SK-N-SH (cell line): Measurements from ENCODE around the gene NTM. TPM values are rescaled to one million over a fixed set of nuclear protein-coding genes. Genes with fewer than 3 reads are reported as not detected.

Experiments used
- CTCF ChIA-PET: fragments of 300-600, 350-600 bp; formaldehyde crosslinking; extraction: SDS; loops from one replicate; lab custom pipeline; 2021; lab: Yijun Ruan, JAX
- POLR2A ChIA-PET: fragments of 350-600 bp; sonication (Branson Sonifier 250); formaldehyde crosslinking; extraction: SDS; loops from one replicate; lab custom pipeline; 2020; ENCODE audit warnings: antibody characterized with exemption, inconsistent platforms; lab: Yijun Ruan, JAX
- DNase-seq: peaks from one replicate; pipeline ENCODE4 v3.0.0; 2012
- H2AFZ ChIP-seq: fragments of 200-600 bp; sonication (generic); 2 replicates; pipeline ENCODE4 v1.8.1; 2016; ENCODE audit warnings: antibody characterized with exemption, mild to moderate bottlenecking, low read depth
- H3F3A ChIP-seq: fragments of 200-600 bp; sonication (generic); replicated peaks from 2 replicates; pipeline ENCODE3; 2016; ENCODE audit warnings: antibody characterized with exemption, mild to moderate bottlenecking; ENCODE audit not compliant: insufficient read depth
- H3K27ac ChIP-seq, 2 experiments: fragments of 200-500 bp in 1 of 2; fragments of 200-600 bp in 1 of 2; sonication (Bioruptor generic) in 1 of 2; sonication (generic), shearing (Covaris generic) in 1 of 2; 2 replicates each; pipeline versions ENCODE4 v1.5.1 to v1.6.1; 2014 to 2016; ENCODE audit warnings: low read depth in 2 of 2, inconsistent platforms in 1 of 2, low read length in 1 of 2, mild to moderate bottlenecking in 1 of 2, mixed read lengths in 1 of 2
- H3K27me3 ChIP-seq: fragments of 200-600 bp; sonication (generic), shearing (Covaris generic); 2 replicates; pipeline ENCODE4 v1.6.1; 2016; ENCODE audit warnings: mixed run types; ENCODE audit not compliant: insufficient read depth
- H3K36me3 ChIP-seq, 2 experiments: fragments of 200-500 bp in 1 of 2; fragments of 200-600 bp in 1 of 2; sonication (Bioruptor generic) in 1 of 2; sonication (generic) in 1 of 2; replicated peaks in 1 of 2; 2 replicates each; pipeline versions ENCODE3 to v1.5.1; 2014 to 2016; ENCODE audit warnings: low read length in 1 of 2, mild to moderate bottlenecking in 1 of 2; ENCODE audit not compliant: insufficient read depth in 2 of 2, control insufficient read depth in 1 of 2
- H3K4me1 ChIP-seq, 2 experiments: fragments of 200-500 bp in 1 of 2; fragments of 200-600 bp in 1 of 2; sonication (Bioruptor generic) in 1 of 2; sonication (generic), shearing (Covaris generic) in 1 of 2; 2 replicates each; pipeline versions ENCODE4 v1.5.1 to v1.6.1; 2014 to 2016; ENCODE audit warnings: low read depth in 1 of 2, low read length in 1 of 2, mixed run types in 1 of 2; ENCODE audit not compliant: insufficient read depth in 2 of 2, control insufficient read depth in 1 of 2
- H3K4me2 ChIP-seq: fragments of 200-600 bp; sonication (generic), shearing (Covaris generic); 2 replicates; pipeline ENCODE4 v1.6.1; 2017; ENCODE audit warnings: mixed run types
- H3K4me3 ChIP-seq, 2 experiments: fragments of 200-500 bp in 1 of 2; fragments of 200-600 bp in 1 of 2; sonication (Bioruptor generic) in 1 of 2; sonication (generic), shearing (Covaris generic) in 1 of 2; 2 replicates each; pipeline versions ENCODE4 v1.5.1 to v1.8.1; 2014 to 2016; ENCODE audit warnings: low read depth in 2 of 2, inconsistent platforms in 1 of 2, low read length in 1 of 2, mild to moderate bottlenecking in 1 of 2, mixed read lengths in 1 of 2, moderate library complexity in 1 of 2
- H3K79me2 ChIP-seq: fragments of 200-600 bp; sonication (generic); 2 replicates; pipeline ENCODE4 v1.8.1; 2017; ENCODE audit warnings: mild to moderate bottlenecking; ENCODE audit not compliant: insufficient read depth
- H3K9ac ChIP-seq: fragments of 200-600 bp; sonication (generic); 2 replicates; pipeline ENCODE4 v1.6.1; 2017; ENCODE audit warnings: mixed run types
- H3K9me2 ChIP-seq: fragments of 200-600 bp; sonication (generic); 2 replicates; pipeline ENCODE4 v1.6.1; 2017; ENCODE audit warnings: mixed run types
- H3K9me3 ChIP-seq: fragments of 200-600 bp; sonication (generic); 2 replicates; pipeline ENCODE4 v1.6.1; 2017; ENCODE audit warnings: mixed run types, mild to moderate bottlenecking, moderate library complexity
- H4K20me1 ChIP-seq: fragments of 200-600 bp; sonication (generic); 2 replicates; pipeline ENCODE4 v1.6.1; 2017; ENCODE audit warnings: mild to moderate bottlenecking, mixed run types; ENCODE audit not compliant: insufficient read depth
- EP300 ChIP-seq, 2 experiments: IDR thresholded peaks; 2 replicates each; pipeline versions ENCODE4 v1.4.0 to v1.6.1; 2012; ENCODE audit warnings: borderline replicate concordance in 1 of 2, low read depth in 1 of 2, low read length in 1 of 2
- FOXJ3 ChIP-seq: sonication (generic); formaldehyde crosslinking; IDR thresholded peaks from 2 replicates; pipeline ENCODE4 v1.5.1; 2020; ENCODE audit warnings: mild to moderate bottlenecking, missing genetic modification reagents
- GATA2 ChIP-seq: sonication (generic); formaldehyde crosslinking; IDR thresholded peaks from 2 replicates; pipeline ENCODE4 v1.5.0; 2020; ENCODE audit warnings: mild to moderate bottlenecking, missing genetic modification reagents
- IRF3 ChIP-seq: fragments of 150-350 bp; IDR thresholded peaks from 2 replicates; pipeline ENCODE4 v1.6.1; 2016; ENCODE audit warnings: mild to moderate bottlenecking, low read depth, low read length
- PBX3 ChIP-seq: IDR thresholded peaks from 2 replicates; pipeline ENCODE4; 2012
- REST ChIP-seq: IDR thresholded peaks from 2 replicates; pipeline ENCODE4 v1.6.1; 2012; ENCODE audit warnings: mild to moderate bottlenecking, low read depth, low read length, moderate library complexity
- SIN3A ChIP-seq: IDR thresholded peaks from 2 replicates; pipeline ENCODE4 v1.6.1; 2012; ENCODE audit warnings: low read depth, mild to moderate bottlenecking, low read length, moderate library complexity, borderline replicate concordance
- TAF1 ChIP-seq: IDR thresholded peaks from 2 replicates; pipeline ENCODE4 v1.6.1; 2012; ENCODE audit warnings: low read depth, mild to moderate bottlenecking, low read length, moderate library complexity, borderline replicate concordance
- WGBS: methylation state at CpG from one replicate; pipeline ENCODE4 v1.1.6; 2017; ENCODE audit warnings: low lambda C conversion rate; 5-methylcytosine and 5-hydroxymethylcytosine counted together
- polyA plus RNA-seq, 3 experiments: library from polyadenylated mRNA; depleted of rRNA; stranded (reverse); fragments of >200 nt; gene quantifications; 2 replicates each; pipeline ENCODE4 v1.2.3, GENCODE V29; 2012

NTM gene
- polyA plus RNA-seq, 1 of the 3 experiments (the other 2 are of a cell fraction), result 20.0 TPM

GRCh38 chr11:131612533-131612932 lies 242.1 kb downstream of the NTM start:
- H3K9ac ChIP-seq, result no peak overlapping the region
- no peak for TF ChIP-seq IRF3
- TF ChIP-seq GATA2 (CRISPR knock-in tag), result no peak
- TF ChIP-seq, all 33 proteins: peak for 0
- H3K9me2 ChIP-seq, result no peaks in the 10 kb centered on the region
- no peaks in the 10 kb centered on the region for H3K9me3 ChIP-seq
- no peaks in the 10 kb centered on the region for H3F3A ChIP-seq
- H3K27me3 ChIP-seq, result no peaks in the 10 kb centered on the region
- no peak overlapping the region for H2AFZ ChIP-seq
- H3K4me1 ChIP-seq, result no peaks in the 10 kb centered on the region
- H3K27ac ChIP-seq, result no peak overlapping the region
- no peak overlapping the region for H3K4me3 ChIP-seq
- no peaks in the 10 kb centered on the region for H3K36me3 ChIP-seq
- POLR2A ChIA-PET, result no interaction called here
- no peak overlapping the region for H3K4me2 ChIP-seq
- H4K20me1 ChIP-seq, result no peaks in the 10 kb centered on the region
- CTCF ChIA-PET, result interaction anchor here (1.8 kb wide), 1 partner anchor 62 kb away, joined by 5 read pairs; no protein-coding TSS in a partner anchor
- DNase-seq, result no peak
- WGBS, result 48% methylated on average over 5 of the region's 5 CpGs
- H3K79me2 ChIP-seq, result no peaks in the 10 kb centered on the region

GRCh38 chr11:131614631-131615030 lies 244.2 kb downstream of the NTM start:
- no peak overlapping the region for H3K9ac ChIP-seq
- H3K4me3 ChIP-seq, result no peak overlapping the region
- ChIA-PET CTCF (no interaction called here), POLR2A (no interaction called here)
- no peak for DNase-seq
- no peaks in the 10 kb centered on the region for H3K9me3 ChIP-seq
- H3K27ac ChIP-seq, result no peak overlapping the region
- H3F3A ChIP-seq, result no peaks in the 10 kb centered on the region
- no peaks in the 10 kb centered on the region for H4K20me1 ChIP-seq
- 33% methylated on average over 5 of the region's 5 CpGs for WGBS
- no peak overlapping the region for H2AFZ ChIP-seq
- H3K79me2 ChIP-seq, result no peaks in the 10 kb centered on the region
- no peaks in the 10 kb centered on the region for H3K27me3 ChIP-seq
- TF ChIP-seq PBX3 (no peak), SIN3A (no peak), TAF1 (no peak), FOXJ3 (CRISPR knock-in tag) (no peak), REST (no peak), EP300 (IDR thresholded peaks at IDR 0.05; ENCODE audit: borderline replicate concordance in 1 of 2, low read depth in 1 of 2, low read length in 1 of 2) (no peak)
- no peaks in the 10 kb centered on the region for H3K9me2 ChIP-seq
- no peaks in the 10 kb centered on the region for H3K4me1 ChIP-seq
- H3K36me3 ChIP-seq, result no peaks in the 10 kb centered on the region
- H3K4me2 ChIP-seq, result no peak overlapping the region
